Activated CD8-positive, alpha-beta T cell treated with anti-CD3 and anti-CD28 coated beads for 36 hours (primary cell): ENCODE results near the gene ASPSCR1. TPM values are rescaled to one million over a fixed set of nuclear protein-coding genes. Genes with fewer than 3 reads are reported as not detected.

Experiments used
- ATAC-seq: fragments of 200-7000 bp; cut with Tn5 transposase; one replicate; pipeline ENCODE4 v1.10.0; 2021; ENCODE audit warnings: mild to moderate bottlenecking, moderate library complexity
- CTCF ChIA-PET: fragments of 350-600 bp; sonication (Branson Sonifier 250); formaldehyde crosslinking; loops from one replicate; lab custom pipeline; 2021; ENCODE audit warnings: antibody characterized with exemption; lab: Charles Lee
- POLR2A ChIA-PET: fragments of 350-600 bp; sonication (Branson Sonifier 250); formaldehyde crosslinking; loops from one replicate; lab custom pipeline; 2021; ENCODE audit warnings: antibody characterized with exemption; lab: Charles Lee
- DNase-seq: peaks from one replicate; pipeline ENCODE4 v3.0.0-alpha.2; 2020
- H3K27ac Mint-ChIP-seq: one replicate; pipeline ENCODE4 v1.8.0; 2021; ENCODE audit warnings: mild to moderate bottlenecking, mixed read lengths
- H3K27me3 Mint-ChIP-seq: one replicate; pipeline ENCODE4 v1.8.0; 2021; ENCODE audit warnings: mixed read lengths
- H3K36me3 Mint-ChIP-seq: one replicate; pipeline ENCODE4 v1.8.0; 2021; ENCODE audit warnings: low read depth, mixed read lengths
- H3K4me1 Mint-ChIP-seq: one replicate; pipeline ENCODE4 v1.8.0; 2021; ENCODE audit warnings: low read depth, mixed read lengths
- H3K4me3 Mint-ChIP-seq: one replicate; pipeline ENCODE4 v1.8.0; 2021; ENCODE audit warnings: mild to moderate bottlenecking, moderate library complexity, mixed read lengths
- H3K9me3 Mint-ChIP-seq: one replicate; pipeline ENCODE4 v1.8.0; 2021; ENCODE audit warnings: mixed read lengths
- CTCF ChIP-seq: fragments of 200-600 bp; IDR thresholded peaks from one replicate; pipeline ENCODE4 v1.8.0; 2022; ENCODE audit warnings: antibody characterized with exemption, mild to moderate bottlenecking
- intact Hi-C: fragments of 100-400 bp; cut with micrococcal nuclease; formaldehyde crosslinking; loops from one replicate; pipeline ENCODE4 v1.10.0; 2022
- total RNA-seq, 2 experiments: library from RNA; stranded (reverse); gene quantifications; one replicate each; pipeline ENCODE4 v1.2.3, GENCODE V29; 2021

ASPSCR1 gene
- total RNA-seq, 2 experiments from 2014 or later: 18.7 to 24.5 TPM

- no peaks in the 10 kb centered on the region for H3K36me3 Mint-ChIP-seq
- ATAC-seq (no peak), DNase-seq (no peak)
- no peak overlapping the region for H3K27ac Mint-ChIP-seq
- TF ChIP-seq CTCF: no peak
- H3K4me1 Mint-ChIP-seq: peaks cover 3% of the 10 kb centered on the region
- intact Hi-C loops: loop anchor here (5.0 kb wide), 1 partner anchor 64 kb away; the partner anchor contains the start of genes CENPX and LRRC45
- CTCF ChIA-PET: interaction anchor here (0.6 to 3.0 kb wide), 39 partner anchors 9 to 233 kb away, joined by 3 to 121 read pairs (median 5); partner anchors contain the start of genes ASPSCR1, CENPX, DCXR and GPS1
- H3K27me3 Mint-ChIP-seq: peaks cover 21% of the 10 kb centered on the region
- POLR2A ChIA-PET: interaction anchor here (0.6 to 2.0 kb wide), 8 partner anchors 9 to 263 kb away, joined by 3 to 9 read pairs (median 3); partner anchors contain the start of gene MCRIP1
- peak overlapping the region; percentile 42 for H3K4me3 Mint-ChIP-seq
- H3K9me3 Mint-ChIP-seq: no peaks in the 10 kb centered on the region
These were observed 18.6 kb upstream of the ASPSCR1 start for GRCh38 chr17:81958633-81959342.

GRCh38 chr17:81959362-81960129 is 17.9 kb upstream of the ASPSCR1 start:
- Mint-ChIP-seq H3K9me3 (no peaks in the 10 kb centered on the region), H3K36me3 (no peaks in the 10 kb centered on the region), H3K27ac (no peak overlapping the region), H3K27me3 (peaks cover 21% of the 10 kb centered on the region), H3K4me1 (peaks cover 4% of the 10 kb centered on the region), H3K4me3 (peak overlapping the region; percentile 42)
- ChIA-PET CTCF (interaction anchor here (0.6 to 3.0 kb wide), 39 partner anchors 9 to 232 kb away, joined by 3 to 121 read pairs (median 5); partner anchors contain the start of genes ASPSCR1, CENPX, DCXR and GPS1), POLR2A (interaction anchor here (0.6 to 2.0 kb wide), 7 partner anchors 16 to 264 kb away, joined by 3 to 9 read pairs (median 3); partner anchors contain the start of gene MCRIP1)
- peak; percentile 76 for DNase-seq
- TF ChIP-seq CTCF: peak; percentile 91
- intact Hi-C loops: loop anchor here (5.0 kb wide), 1 partner anchor 63 kb away; the partner anchor contains the start of genes CENPX and LRRC45
- ATAC-seq: peak; percentile 86

- Mint-ChIP-seq H3K4me3 (no peak overlapping the region), H3K9me3 (no peaks in the 10 kb centered on the region), H3K27me3 (peaks cover 21% of the 10 kb centered on the region), H3K27ac (no peak overlapping the region), H3K4me1 (peaks cover 4% of the 10 kb centered on the region), H3K36me3 (no peaks in the 10 kb centered on the region)
- no peak for TF ChIP-seq CTCF
- CTCF ChIA-PET: interaction anchor here (0.9 to 3.0 kb wide), 29 partner anchors 8 to 232 kb away, joined by 3 to 121 read pairs (median 6); partner anchors contain the start of genes ASPSCR1, CENPX, DCXR and GPS1
- POLR2A ChIA-PET: interaction anchor here (1.1 to 2.0 kb wide), 6 partner anchors 15 to 127 kb away, joined by 3 to 9 read pairs (median 4); partner anchors contain the start of gene MCRIP1
- peak; percentile 11 for ATAC-seq
- DNase-seq: no peak
- intact Hi-C loops: no loop called here
These were observed 17.1 kb upstream of the ASPSCR1 start for GRCh38 chr17:81960130-81960958.

- H3K4me1 Mint-ChIP-seq: peaks cover 4% of the 10 kb centered on the region
- POLR2A ChIA-PET: interaction anchor here (2.0 kb wide), 1 partner anchor 14 kb away, joined by 4 read pairs; no protein-coding TSS in a partner anchor
- CTCF ChIA-PET: interaction anchor here (1.9 to 3.0 kb wide), 5 partner anchors 12 to 76 kb away, joined by 12 to 121 read pairs (median 16); partner anchors contain the start of genes ASPSCR1, CENPX, DCXR and LRRC45
- no peak for DNase-seq
- ATAC-seq: no peak
- intact Hi-C loops: no loop called here
- no peaks in the 10 kb centered on the region for H3K9me3 Mint-ChIP-seq
- no peak within 1 kb of the TSS for H3K27ac Mint-ChIP-seq
- no peaks in the 10 kb centered on the region for H3K36me3 Mint-ChIP-seq
- no peak for TF ChIP-seq CTCF
- H3K27me3 Mint-ChIP-seq: peaks cover 21% of the 10 kb centered on the region
- H3K4me3 Mint-ChIP-seq: no peak within 1 kb of the TSS
These were observed 16.3 kb upstream of the ASPSCR1 start, which contains the start of gene NOTUM for GRCh38 chr17:81961087-81961511. TSS of gene NOTUM (minus strand) at chr17:81961187. CDS start at chr17:81960909, 278 bp downstream.
